GM12864 (cell line): ENCODE results near the gene RHOU.
A peak's percentile ranks its signal among the peaks of the same experiment; 100 is the strongest.

ENCODE experiments used
- DNase-seq: peaks from one replicate; pipeline ENCODE4 v3.0.0-alpha.2; 2011; ENCODE audit warnings: low read depth
- H3K4me3 ChIP-seq: 2 replicates; pipeline ENCODE4 v1.5.1; 2011; ENCODE audit warnings: mild to moderate bottlenecking, low read depth, low read length, control low read depth
- CTCF ChIP-seq: IDR thresholded peaks from 2 replicates; pipeline ENCODE4 v1.5.1; 2011; ENCODE audit warnings: low read depth, mild to moderate bottlenecking, moderate library complexity, low read length, control low read depth, inconsistent platforms; ENCODE audit errors: missing control alignments

RHOU gene

GRCh38 chr1:228793032-228793431, 57.8 kb downstream of the RHOU start:
- no peak for TF ChIP-seq CTCF
- DNase-seq, result no peak
- H3K4me3 ChIP-seq, result no peak overlapping the region

GRCh38 chr1:228794173-228794572, 58.9 kb downstream of the RHOU start:
- TF ChIP-seq CTCF, result no peak
- no peak for DNase-seq
- H3K4me3 ChIP-seq, result no peak overlapping the region

- peak; percentile 19 for DNase-seq
- no peak overlapping the region for H3K4me3 ChIP-seq
- TF ChIP-seq CTCF, result no peak
Measured at GRCh38 chr1:228794810-228795209, 59.5 kb downstream of the RHOU start.

DNA sequence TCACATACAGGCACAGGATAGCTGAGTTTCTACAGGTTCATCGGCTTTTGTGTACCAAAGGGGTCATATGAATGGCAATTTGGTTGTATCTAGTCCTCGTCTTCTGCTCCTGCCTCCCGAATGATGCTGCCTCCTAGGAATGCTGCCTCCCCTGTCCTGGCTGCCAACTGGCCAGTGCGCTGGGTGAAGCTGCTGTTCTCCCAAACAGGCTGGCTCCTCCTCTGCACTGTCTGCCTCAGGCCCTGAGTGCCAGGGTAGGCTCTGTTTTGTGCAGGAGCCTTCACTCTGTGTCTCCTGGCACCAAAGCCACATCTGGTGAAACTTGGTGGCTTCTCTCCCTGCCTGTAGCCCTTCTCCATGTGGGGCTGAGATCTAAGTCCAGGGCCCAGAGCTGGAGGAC, 60.3 kb downstream of the RHOU start:
- no peak for TF ChIP-seq CTCF
- DNase-seq, result no peak

More for the DNA sequence above, 60.3 kb downstream of the RHOU start:
- no peak overlapping the region for H3K4me3 ChIP-seq
